ENCODE data around the gene CNOT11.

GRCh38 chr2:101252408-101253012 is at the start of gene CNOT11:
- TF ChIP-seq CTCF (IDR thresholded peaks at IDR 0.05; ENCODE audit: low read depth, low read length) (no peak), EZH2phosphoT487 (IDR thresholded peaks at IDR 0.05; ENCODE audit: low read depth) (no peak)
